Esophagus muscularis mucosa (tissue), 3 donors: ENCODE measurements around the gene WWOX.

Experiments used
- POLR2AphosphoS5 ChIP-seq, 2 donors: sonication (generic); formaldehyde crosslinking; IDR thresholded peaks; one replicate each; pipeline ENCODE4 v1.6.1; 2017; ENCODE audit warnings: antibody characterized with exemption in 2 of 2
- TF ChIP-seq, protein P1 (sequence below), 3 experiments: fragments of 200-600 bp in 2 of 3; fragments of 450-650 bp in 1 of 3; sonication (generic) in 2 of 3; IDR thresholded peaks; one replicate each; pipeline ENCODE4 v1.5.1; 2017 to 2019; ENCODE audit warnings: antibody characterized with exemption in 3 of 3, mild to moderate bottlenecking in 2 of 3, moderate library complexity in 1 of 3

DNA sequence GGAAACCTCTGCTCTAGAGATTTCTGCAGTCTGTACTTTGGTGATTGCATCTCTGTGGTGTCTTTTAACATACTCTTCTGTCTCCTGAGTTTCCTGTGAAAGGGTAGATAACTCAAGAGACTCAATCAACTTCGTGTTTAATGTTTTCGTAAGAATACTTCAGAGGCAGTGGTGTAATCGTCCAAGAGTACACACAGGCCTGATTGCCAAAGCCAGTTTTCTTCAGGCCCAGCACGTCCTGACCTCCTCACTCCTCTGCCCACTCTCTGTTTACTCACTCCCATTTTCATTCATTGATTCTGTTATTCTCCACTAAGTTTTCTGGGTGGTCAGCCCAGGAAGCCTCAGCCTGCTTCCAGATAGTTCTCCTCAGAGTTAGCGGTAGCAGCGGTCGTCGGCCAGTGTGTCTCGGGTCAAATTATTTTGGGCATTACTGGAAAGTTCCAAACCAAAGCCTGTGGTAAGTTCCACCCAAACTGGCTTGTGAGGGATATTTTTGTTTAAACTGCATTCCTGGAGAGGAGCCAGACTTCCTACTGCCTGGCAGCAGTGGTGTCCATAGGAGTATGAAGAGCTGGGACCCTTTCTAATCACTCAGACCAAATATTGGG is 293.2 kb downstream of the WWOX start:
- TF ChIP-seq, protein P1, sequence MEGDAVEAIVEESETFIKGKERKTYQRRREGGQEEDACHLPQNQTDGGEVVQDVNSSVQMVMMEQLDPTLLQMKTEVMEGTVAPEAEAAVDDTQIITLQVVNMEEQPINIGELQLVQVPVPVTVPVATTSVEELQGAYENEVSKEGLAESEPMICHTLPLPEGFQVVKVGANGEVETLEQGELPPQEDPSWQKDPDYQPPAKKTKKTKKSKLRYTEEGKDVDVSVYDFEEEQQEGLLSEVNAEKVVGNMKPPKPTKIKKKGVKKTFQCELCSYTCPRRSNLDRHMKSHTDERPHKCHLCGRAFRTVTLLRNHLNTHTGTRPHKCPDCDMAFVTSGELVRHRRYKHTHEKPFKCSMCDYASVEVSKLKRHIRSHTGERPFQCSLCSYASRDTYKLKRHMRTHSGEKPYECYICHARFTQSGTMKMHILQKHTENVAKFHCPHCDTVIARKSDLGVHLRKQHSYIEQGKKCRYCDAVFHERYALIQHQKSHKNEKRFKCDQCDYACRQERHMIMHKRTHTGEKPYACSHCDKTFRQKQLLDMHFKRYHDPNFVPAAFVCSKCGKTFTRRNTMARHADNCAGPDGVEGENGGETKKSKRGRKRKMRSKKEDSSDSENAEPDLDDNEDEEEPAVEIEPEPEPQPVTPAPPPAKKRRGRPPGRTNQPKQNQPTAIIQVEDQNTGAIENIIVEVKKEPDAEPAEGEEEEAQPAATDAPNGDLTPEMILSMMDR (IDR thresholded peaks at IDR 0.05): no peak
- TF ChIP-seq POLR2AphosphoS5 (IDR thresholded peaks at IDR 0.05): no peak
